Activated CD4-positive, alpha-beta T cell treated with anti-CD3 and anti-CD28 coated beads for 4 hours (primary cell): Measurements from ENCODE around the gene AGO3.
"Not testable (repeated sequence)": the region's sequence is repeated elsewhere in the genome, so short reads cannot be mapped to it uniquely, and the experiment has no call there.

Source experiments
- DNase-seq, 2 donors: peaks; one replicate each; pipeline ENCODE4 v3.0.0-alpha.2; 2020

The AGO3 gene

DNA sequence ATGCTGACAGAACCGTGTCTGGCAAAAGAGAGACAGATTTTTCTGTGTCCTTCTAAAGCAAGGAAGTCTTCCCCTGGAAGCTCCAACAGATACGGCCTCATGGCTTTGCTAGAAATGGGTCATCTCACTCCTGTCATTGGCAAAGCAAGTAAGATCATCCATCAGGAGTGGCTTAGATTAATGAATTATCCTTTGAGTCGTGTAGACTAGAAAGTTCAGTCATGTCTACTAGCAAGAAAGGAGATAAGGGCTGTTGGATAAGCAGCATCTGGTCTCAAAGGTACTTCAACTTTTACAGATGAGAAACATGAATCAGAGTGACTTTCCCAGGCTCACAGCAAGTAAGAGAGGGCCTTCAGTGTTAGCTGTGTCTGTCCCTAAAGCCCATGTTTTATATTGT is 3.4 kb upstream of the AGO3 start:
- no peak for DNase-seq

DNA sequence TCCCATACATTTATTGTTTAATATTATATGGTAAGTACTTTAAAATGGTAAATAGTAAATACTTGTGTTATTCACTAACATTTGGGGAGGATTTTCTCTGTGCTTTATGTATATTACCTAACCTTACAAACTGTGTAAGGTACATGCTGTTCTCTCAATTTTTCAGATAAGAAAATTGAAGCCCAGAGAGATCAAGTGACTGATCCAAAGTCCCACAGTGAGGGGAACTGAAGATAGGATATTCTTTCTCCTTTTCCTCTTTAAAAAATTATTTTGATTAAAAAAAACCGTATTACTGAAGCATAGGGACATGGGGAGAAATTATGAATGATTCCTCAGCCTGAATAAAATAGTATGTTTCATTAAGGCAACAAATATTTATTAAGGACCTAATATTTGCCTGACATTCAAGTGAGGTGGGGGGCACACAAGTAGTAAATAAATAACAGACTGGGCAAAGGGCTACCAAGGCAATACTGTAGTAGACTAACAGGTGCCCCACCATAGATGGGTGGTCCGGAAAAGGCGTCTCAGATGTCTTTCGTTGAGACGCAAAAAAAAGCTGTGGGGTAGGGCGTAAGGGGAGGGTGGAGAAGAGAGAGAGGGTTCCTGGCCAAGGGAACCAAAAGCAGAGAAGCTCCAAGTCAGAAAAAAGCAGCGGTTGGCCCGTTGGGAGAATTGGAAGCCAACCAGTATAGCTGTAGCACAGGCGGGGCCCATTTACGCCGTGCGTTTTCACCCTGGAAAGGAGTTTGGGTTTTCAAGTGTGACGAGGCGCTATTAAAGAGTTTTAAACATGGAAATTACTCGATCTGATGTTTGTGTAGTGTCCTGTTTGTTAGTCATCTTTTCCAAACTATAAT is 944 bp upstream of the AGO3 start:
- DNase-seq, result peak; percentile 30 to 40

DNA sequence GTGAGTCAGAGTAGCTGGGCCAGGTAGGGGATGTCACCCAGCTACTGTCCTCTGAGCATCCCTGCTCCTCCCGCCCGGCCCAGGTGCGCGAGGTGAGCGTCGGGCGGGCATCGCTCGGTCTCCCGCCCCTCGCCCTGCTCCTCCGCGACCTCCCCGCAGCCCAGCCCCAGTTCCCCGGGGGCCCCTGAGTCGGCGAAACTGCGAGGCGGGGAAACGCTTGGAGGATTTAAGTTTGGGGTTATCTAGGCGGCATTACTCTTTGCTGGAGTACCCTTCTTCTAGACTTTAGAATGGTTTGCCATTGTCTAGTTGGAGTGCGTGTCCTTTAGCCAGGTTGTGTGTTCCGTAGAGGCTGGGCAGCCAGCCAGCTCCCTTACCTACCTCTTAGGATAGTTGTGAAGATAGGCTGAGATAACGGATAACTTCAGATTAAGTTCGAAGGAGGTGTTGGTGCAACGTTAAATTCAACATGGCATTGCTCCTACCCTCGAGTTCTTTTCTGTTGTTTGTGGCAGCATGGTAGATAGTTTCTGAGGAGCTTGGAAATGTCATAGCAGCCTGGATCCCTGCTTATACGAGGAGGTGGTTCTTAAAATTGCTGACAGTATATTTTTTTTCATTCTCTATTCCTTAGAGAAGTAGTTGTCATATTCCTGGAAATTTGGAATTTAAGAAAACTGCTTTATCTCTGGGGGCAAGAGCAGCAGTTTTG is 697 bp downstream of the AGO3 start:
- no peak for DNase-seq

DNA sequence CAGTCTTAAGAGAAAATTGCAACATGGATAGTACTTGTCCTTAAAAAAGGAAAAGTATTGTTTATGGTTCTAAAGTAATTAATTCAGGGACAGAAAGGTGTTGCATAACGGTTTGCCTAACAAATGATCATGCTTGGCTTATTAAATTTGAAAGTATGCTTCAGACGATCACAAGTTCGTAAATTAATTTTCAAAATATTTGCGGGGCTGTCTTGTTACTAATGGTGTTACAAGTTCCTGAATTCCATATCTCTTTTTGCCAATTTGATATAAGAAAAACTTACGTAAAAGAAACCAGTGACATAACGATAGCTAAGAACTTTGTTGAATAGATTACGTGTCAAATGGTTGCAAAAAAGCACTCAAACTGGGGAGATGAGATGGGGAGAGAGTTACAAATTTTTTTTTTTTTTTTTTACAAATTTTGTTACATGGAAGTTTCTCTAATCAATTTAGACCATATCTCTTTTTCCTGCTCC is 1.3 kb downstream of the AGO3 start:
- no peak for DNase-seq

DNA sequence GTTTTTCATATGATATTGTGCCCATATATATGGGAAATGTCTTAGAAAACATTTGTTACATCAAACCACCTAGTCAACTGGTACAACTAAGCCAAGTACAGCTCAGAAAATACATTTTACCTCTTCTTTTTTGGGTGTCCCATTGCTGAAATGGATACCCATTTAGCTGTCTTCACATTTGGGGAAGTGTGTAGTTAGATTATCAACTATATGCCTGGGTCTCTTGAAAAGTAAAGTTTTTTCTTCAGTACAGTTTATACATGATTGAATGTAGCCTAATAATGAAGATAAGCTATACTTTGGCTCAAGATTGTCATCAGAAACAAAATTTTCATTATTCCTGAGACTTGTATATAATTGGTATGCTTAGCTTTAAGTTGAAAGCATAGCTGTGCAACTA is 2.0 kb downstream of the AGO3 start:
- no peak for DNase-seq

DNA sequence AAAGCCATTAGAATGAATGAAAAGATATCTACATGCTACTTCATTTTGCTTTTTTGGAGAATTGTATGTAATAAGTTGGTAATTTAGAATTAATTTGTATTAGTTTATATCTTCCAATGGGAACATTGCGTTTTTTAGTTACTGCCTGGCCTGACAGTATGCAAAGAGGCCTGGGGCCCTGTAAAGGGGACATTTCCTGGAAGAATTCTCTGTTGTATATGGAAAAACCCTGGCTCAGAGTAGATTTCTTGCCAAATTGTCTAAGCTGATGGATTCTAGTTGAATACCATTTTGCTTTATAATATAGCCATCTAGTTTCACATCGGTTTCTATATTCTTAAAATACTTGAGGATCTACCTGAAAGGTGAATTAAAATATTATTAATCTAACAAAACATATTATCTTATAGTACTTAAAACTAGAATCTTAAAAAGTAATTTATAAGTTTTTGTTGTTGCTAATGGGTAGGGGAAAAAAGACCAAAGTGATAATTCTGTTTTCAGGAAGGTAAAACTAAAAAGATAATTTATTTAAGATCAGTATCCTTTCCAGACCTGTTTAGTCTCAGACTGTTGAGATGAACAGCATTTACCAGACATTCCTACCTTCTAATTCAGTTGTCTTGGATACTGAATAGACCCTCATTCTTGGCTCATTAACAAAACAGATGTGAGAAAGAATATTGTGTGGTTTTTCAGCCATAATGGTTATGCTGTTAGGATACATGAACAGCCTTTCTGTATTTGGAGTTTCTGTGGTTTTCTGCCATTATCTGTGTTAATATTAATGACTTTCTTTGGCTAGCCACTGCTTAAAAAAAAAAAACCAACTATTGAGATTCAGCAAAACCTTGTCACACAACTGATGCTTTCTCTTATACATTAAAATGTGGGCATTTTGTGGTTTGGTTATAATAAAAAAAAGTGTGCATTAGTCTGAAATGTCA is 4.8 kb downstream of the AGO3 start:
- no peak for DNase-seq

DNA sequence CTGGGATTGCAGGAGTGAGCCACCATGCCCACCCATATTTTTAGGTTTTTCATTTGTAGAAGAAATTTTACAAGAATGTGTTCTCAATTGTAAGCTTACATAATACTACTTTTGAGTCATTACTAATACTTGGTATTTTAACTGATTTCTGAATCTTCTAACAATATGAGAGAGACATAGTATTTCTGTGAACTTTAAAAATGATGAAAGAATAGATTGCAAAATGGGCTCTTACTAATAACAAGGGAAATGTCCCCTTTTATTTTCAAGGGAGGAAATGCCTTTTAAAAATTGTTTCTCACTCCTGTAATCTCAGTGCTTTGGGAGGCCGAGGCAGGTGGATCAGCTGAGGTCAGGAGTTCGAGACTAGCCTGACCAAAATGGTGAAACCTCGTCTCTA is 5.9 kb downstream of the AGO3 start:
- DNase-seq, result no peak

DNA sequence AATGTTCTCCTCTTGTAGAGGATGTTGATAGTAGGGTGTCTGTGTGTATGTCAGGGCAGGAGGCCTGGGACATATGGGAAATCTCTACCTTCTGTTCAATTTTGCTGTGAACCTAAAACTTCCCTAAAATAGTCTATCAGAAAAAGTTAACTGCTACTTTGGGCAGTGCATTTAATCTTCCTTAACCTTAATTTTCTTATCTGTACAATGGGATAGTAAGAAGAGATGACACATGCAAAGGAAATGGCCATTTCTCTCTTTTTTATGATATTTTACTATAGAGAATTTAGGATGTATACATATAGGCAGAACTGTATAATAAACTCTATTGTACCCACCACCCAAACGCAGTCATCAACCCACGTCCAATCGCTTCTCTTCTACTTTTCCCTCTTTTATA is 8.6 kb downstream of the AGO3 start:
- DNase-seq, result no peak

DNA sequence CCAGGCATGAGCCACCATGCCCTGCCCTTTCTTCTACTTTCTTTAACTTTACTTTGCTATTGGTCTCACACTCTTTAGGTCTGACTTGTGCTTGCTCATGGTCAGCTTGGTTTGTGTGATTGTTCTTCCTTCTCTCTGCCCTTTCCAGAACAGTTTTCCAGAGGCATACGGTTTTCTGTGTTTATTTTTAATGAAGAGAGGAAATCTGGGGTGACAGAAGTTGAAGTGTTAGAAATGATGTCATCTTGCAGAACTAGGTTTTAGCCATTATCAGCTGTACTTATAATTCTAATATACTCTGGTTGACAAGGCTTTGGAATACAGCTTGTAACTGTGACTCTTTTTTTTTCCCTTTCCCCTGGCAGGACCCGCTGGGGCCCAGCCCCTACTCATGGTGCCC is 14.4 kb downstream of the AGO3 start:
- DNase-seq, result no peak

DNA sequence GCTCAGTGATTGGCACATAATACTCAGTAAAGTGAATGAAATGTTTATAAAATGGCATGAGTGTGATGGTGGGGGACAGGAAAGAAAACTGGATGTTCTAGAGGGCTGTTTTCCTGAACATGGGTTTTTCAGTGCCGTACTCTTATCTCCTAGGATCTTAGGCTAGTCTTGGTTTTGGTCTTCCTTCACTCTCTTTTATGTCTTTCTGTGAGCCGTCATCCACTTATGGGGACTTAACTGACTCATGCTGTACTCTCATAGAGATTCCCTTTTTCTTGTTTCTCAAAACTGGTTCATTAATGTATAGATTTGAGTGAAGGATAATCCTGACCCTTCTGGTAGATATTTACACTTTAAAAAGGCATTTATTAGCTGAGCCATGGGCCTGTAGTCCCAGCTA is 16.6 kb downstream of the AGO3 start:
- DNase-seq, result no peak

DNA sequence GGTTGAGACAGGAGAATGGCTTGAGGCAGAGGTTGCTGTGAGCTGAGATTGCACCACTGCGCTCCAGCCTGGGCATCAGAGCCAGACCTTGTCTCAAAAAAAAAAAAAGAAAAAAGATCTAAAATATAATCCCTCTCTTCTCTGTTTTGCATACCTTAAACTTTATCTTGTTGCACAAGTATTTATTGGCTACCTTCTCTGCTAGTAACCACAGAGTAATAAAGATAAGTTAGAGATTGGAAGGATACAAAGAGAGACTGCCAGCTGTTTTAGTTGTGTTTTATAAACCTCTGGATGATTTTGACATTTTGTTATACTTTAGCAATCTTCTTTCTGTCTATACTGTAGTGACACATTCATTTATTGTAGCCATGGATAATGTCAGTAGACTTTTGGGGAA is 27.7 kb downstream of the AGO3 start:
- no peak for DNase-seq

DNA sequence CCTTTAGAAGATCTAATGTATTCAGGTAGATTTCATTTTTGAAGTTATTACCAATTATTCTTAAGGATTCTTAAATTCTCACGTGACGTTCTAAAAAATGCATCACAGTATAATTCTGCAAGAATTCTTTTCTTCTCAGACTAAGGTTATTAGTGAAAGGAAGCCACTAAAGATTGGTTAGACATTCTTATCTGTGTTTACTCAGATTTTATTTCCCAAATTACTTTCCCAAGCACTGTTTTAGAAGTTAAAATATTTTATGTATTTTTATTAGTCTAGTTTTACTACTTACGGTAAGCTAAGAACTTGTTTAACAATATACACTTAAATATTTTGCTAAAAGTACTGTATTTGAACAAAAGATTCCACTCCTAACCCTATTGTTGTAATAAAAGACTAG is 28.4 kb downstream of the AGO3 start:
- DNase-seq, result no peak

DNA sequence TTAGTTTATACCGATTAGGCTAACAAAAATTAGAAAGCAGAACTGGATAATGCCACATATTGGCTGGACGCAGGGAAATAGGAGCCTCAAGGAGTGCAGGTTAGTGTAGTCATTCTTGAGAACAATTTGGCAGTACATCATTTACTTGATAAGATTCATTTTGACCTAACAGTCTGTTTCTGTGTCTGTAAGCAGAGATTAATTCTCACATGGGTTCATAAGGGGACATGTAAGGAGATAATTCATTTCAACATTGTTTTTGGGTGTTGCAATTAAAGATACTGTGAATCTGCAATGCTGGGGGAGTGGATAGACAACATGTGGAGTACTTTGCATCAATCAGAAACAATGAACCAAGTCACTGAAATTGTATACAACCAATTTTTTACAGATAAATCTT is 32.0 kb downstream of the AGO3 start:
- no peak for DNase-seq

DNA sequence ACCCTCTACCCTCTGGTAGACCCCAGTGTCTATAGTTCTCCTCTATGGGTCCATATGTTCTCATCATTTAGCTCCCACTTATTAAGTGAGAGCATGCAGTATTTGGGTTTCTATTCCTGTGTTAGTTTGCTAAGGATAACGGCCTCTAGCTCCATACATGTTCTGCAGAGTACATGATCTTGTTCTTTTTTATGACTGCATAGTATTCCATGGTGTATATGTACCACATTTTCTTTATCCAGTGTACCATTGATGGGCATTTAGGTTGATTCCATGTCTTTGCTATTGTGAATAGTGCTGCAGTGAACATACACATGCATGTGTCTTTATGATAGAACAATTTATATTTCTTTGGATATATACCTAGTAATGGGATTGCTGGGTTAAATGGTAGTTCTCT is 33.4 kb downstream of the AGO3 start:
- DNase-seq, result not testable (repeated sequence)

DNA sequence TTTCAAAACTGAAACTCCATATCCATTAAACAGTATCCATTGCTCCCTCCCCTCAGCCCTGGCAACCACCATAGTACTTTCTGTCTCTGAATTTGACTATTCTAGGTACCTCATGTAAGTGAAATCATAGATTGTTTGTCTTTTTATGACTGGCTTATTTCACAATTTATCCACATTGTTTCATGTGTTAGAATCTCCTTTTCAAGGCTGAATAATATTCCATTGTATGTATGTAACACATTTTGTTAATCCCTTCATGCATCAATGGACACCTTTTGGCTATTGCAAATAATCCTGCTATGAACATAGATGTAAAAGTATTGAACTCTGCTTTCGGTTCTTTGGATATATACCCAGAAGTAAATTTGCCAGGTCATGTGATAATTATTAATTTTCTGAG is 37.5 kb downstream of the AGO3 start:
- no peak for DNase-seq

DNA sequence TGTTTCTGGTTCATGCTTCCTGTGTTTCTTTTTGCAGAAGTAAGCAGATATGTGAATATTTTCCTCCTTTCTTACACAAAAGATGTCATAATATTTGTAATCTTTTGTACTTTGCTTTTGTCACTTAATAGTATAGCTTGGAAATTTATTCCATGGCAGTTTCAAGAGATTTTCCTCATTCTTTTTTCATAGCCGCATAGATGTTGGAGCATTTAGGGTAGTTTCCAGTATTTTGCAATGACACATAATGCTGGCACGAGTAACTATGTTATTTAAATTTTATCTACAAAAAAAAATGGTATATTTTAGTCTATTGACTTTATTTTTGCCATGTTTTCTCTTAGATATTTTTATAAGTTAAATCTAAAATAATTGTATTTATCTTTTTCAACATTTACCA is 40.7 kb downstream of the AGO3 start:
- no peak for DNase-seq

DNA sequence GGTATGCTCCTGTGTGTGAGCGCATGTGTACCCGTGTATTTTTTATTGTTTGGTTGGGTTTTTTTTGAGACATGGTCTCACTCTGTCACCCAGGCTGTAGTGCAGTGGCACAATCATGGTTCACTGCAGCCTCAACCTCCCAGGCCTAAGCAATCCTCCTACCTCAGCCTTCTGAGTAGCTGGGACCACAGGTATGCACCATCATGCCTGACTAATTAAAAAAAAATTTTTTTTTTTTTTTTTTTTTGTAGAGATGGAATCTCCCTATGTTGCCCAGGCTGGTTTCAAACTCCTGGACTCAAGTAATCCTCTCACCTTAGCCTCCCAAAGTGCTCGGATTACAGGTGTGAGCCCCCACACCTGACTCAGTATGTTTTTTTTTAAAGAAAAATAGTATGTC is 41.7 kb downstream of the AGO3 start:
- DNase-seq, result not testable (repeated sequence)

DNA sequence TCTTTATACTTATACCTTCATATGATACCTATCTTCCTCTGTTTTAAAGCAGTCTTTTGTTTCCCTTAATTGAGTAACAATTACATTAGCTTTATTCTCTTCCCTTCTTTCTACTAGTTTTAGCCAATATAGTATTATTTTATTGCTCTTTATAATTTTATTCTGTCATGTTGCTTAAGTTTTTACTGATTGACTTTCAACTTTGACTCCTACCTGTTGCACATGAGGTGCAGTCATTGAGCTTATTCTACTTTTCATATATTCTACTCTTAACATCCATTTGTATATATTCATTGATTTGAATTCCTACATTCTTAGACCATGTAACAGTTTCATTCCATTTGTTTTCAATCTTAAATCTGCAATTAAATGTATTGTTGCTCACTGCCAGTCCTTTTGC is 49.2 kb downstream of the AGO3 start:
- no peak for DNase-seq

DNA sequence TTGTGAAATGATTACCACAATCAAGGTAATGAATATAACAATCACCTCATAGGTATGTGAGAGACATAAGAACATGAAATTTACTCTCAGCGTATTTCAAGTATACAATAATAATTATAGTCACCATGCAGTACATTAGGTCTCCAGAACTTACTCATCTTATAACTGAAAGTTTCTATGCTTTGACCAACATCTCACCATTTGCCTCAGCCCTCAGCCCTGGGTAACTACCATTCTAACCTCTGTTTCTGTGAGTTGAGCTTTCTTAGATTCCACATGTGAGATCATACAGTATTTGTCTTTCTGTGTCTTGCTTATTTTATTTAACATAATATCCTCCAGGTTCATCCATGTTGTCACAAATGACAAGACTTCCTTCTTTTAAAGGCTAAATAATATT is 57.3 kb downstream of the AGO3 start:
- DNase-seq, result no peak

DNA sequence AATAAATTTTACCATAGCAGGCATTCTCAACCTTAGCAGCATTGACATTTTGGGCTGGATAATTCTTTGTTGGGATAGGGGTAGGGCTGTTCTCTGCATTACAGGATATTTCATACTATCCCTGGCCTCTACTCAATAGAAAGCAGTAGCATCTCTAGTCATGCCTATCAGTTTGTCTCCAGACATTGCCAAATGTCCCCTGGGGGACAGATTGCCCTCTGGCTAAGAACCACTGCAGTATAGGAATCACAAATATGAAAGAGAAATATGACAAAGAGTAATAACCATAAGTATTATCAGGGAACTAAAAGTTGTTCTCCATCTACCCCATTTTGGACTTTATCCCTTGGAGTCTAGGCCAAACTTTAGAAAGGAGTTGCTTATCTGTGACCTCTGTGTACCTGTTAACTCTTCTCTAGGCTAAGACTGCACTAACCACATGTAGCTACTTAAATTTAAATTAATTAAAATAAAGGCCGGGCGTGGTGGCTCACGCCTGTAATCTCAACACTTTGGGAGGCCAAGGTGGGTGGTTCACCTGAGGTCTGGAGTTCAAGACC is 76.1 kb downstream of the AGO3 start:
- no peak for DNase-seq

DNA sequence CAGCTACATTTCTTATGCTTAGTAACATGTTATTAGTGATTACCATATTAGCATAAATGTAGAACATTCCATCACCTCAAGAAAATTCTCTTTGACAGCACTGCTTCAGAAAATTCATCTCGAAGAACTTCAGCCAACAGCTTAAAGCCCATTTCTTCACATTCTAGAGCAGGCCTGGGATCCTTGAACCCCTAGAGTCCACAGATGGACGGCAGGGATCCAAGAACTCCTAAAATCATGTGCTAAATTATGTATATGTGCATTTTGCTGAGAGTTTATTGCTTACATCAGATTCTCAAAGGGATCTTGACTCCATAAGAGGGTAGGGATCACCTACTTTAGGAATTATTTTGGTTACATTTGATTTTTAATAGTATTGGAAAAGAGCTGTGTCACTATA is 76.8 kb downstream of the AGO3 start:
- no peak for DNase-seq

DNA sequence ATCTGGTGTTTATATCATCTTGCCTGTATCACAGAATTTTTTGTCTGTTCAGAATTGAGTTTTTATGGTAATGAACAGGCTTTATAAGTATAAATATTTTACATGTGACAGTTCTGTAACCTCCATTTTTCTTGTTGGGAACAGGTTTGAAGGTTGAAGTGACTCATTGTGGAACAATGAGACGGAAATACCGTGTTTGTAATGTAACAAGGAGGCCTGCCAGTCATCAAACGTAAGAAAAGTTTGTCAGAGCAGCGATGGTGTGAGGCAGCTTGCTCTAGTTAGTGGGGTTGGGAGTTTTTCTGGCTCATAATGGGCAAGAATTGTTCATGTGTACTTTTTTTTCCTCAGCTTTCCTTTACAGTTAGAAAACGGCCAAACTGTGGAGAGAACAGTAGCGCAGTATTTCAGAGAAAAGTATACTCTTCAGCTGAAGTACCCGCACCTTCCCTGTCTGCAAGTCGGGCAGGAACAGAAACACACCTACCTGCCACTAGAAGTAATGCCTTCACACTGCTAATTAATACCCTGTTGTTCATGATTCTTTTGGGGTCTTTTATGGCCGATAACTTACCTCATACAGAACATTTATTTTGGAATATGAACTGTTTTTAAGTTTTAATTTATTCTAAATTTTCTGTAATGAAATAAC is 77.8 kb downstream of the AGO3 start:
- DNase-seq, result no peak
